Fibroblast of upper back skin (primary cell): ENCODE measurements around the gene ADAD2.

ENCODE experiments used
- DNase-seq: peaks from one replicate; pipeline ENCODE4 v3.0.0-alpha.2; 2013

The ADAD2 gene

GRCh38 chr16:84190731-84191388, at the start of gene ADAD2:
TSS of gene ADAD2 (plus strand) at chr16:84191157. CDS start at chr16:84191231, 74 bp downstream.
- DNase-seq, result no peak

DNA sequence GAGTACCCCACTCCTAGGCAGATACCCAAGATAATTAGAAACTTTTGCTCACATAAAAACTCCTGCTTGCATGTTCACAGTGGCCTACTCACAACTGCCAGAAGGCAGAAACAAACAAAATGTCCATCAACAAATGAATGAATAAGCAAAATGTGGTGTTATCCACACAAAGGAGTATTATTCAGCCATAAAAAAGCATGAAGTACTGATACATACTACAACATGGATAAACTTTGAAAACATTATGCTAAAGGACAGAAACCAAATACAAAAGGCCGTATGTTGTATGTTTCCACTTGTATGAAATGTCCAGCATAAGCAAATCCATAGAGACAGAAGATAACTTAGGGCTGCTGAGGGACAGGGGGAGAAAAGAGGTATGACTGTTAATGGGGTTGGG, 47.9 kb upstream of the ADAD2 start:
- no peak for DNase-seq

DNA sequence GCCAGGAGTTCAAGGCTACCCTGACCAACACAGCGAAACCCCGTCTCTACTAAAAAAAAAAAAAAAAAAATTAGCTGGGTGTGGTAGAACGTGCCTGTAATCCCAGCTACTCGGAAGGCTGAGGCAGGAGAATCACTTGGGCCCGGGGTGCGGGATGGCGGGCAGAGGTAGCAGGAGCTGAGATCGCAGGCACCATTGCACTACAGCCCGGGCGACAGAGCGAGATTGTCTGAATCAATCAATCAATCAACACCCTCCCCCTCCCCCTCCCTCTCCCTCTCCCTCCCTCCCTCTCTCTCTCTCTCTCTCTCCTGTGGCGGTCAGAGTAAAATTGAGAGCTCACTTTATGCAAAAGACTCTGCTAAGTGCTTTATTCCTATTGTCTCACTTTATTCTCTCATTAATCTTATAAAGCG, 47.2 kb upstream of the ADAD2 start:
- DNase-seq, result no peak

DNA sequence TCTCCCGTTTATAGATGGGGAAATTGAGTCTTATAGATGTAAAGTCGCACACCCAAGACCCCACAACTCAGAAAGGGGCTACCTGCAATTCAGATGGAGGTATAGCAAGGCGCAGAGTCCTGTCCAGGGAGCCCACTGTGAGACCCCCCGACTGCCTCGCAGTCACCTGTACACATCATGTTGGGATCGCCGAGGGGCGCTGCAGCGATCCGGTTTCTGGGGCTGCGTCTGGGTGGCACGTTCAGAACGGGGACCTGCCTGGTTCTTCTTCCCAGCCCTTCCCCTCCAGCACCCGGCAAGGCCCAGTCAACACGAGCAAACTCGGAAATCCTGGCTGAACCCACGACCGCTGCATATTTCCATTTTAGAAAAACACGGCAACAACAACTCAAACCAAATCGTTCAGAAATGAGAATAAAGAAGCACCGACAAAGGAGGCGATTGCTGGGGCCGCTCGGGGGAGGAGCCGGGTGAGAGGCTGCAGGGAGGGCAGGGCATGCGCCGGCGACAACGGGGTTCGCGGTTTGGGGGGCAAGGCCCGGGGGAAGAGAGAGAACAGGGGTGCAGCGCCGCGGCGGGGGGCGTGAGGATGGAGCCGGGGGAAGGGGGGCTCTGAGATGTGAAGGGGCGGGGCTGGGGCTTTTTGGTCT, 46.6 kb upstream of the ADAD2 start:
- DNase-seq, result no peak

- peak; percentile 80 for DNase-seq
Measured at GRCh38 chr16:84144859-84145639, 45.9 kb upstream of the ADAD2 start, which contains the start of the genes DNAAF1 and HSDL1. TSS of gene DNAAF1 (plus strand) at chr16:84145308. CDS start at chr16:84145441, 133 bp downstream. TSS of gene HSDL1 (minus strand) at chr16:84145177. CDS start at chr16:84131321, 13,856 bp downstream.

GRCh38 chr16:84150926-84151325, 40.0 kb upstream of the ADAD2 start:
- DNase-seq, result no peak

GRCh38 chr16:84153660-84154214, 37.2 kb upstream of the ADAD2 start:
- no peak for DNase-seq

GRCh38 chr16:84155226-84155625, 35.7 kb upstream of the ADAD2 start:
- no peak for DNase-seq

- no peak for DNase-seq
Measured at GRCh38 chr16:84155771-84156170, 35.2 kb upstream of the ADAD2 start.

DNA sequence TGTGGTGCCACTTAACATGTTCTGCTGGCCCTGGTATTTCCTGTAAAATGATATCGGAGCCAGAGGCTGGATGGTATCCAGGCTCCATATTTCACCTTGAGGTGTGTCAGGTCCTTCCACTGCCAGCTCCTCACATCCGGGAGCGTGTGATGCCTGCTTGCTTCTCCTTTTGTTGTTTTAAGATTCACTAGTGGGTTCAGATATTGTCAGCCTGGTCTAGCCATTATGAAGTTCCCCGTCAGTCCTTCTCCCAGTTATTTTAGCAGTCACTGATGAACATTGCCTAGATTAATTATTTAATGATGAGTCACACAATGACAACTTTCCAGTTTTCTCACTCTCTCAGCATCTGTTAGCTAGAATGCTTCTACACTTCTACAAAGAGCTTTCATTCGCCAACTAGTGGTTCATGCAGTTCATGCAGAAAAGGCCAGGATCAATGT, 34.6 kb upstream of the ADAD2 start:
- DNase-seq, result peak; percentile 18

GRCh38 chr16:84159007-84159406, 31.9 kb upstream of the ADAD2 start:
- no peak for DNase-seq

GRCh38 chr16:84159800-84160199, 31.2 kb upstream of the ADAD2 start:
- no peak for DNase-seq

DNA sequence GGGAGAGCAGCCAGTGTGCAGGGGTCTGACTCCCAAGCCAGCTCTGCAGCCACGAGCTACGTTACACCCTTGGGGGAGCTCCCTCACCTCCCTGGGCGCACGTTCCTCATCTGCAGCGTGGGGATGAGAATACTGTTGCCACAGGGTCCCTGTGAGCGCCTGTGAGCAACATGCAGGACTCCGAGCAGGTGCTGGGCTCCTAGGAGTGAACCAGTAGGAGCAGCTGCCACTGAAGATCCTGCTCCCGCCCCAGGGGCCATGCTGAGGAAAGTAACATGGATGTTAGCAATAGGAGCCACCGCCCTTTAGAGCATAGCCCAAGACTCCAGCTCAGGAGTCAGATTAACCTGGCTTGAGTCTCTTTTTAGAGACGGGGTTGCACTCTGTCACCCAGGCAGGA, 29.9 kb upstream of the ADAD2 start:
- no peak for DNase-seq

GRCh38 chr16:84161801-84162200, 29.2 kb upstream of the ADAD2 start:
- DNase-seq, result no peak

GRCh38 chr16:84165746-84166145, 25.2 kb upstream of the ADAD2 start:
- DNase-seq, result no peak

GRCh38 chr16:84166796-84167695, 23.9 kb upstream of the ADAD2 start:
- no peak for DNase-seq

DNA sequence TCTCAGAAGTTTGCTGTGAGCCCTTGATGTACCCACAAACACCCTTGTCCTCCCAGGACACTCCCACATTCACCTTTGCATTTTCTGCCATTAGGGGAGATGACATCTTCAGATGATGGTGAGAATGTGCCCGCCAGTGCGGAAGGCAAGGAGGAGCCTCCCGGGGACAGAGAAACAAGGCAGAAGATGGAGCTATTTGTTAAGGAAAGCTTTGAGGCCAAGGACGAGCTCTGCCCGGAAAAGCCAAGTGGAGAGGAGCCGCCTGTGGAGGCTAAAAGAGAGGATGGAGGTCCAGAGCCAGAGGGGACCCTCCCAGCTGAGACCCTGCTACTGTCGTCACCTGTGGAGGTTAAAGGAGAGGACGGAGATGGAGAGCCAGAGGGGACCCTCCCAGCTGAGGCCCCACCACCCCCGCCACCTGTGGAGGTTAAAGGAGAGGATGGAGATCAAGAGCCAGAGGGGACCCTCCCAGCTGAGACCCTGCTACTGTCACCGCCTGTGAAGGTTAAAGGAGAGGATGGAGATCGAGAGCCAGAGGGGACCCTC, 21.1 kb upstream of the ADAD2 start:
- DNase-seq, result no peak

- no peak for DNase-seq
Measured at GRCh38 chr16:84174396-84174795, 16.6 kb upstream of the ADAD2 start.

DNA sequence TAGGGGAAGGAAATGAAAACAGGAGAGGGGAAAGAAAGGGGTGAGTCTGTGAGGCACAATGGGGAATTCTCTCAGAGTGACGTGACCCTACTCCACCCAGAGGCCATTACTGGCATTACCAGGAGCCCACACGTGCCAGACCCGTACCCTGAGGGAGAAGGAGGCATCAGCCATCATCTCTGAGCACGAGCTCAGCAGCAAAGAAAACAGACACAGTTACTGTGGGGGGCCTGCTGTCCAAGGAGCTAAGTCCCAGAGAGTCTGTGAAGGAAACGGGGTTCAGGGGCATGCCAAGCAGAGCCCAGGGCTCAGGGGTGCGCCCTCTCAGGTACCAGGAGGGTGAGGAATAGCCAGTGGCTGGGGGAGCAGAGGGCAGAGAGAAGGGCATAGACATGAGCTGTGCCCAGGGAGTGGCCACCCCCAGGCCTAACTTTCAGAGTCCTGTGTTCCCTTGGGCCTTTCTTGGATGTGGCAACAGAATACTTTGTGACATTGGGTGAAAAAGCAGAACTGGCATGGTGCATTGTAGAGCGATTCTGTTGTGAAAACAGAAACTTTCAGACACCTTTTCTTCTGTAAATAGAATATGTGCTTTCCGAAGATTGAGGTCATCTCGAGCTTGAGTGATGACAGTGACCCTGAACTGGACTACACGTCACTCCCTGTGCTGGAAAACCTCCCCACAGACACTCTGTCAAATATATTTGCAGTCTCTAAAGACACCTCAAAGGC, 15.4 kb upstream of the ADAD2 start:
- peak; percentile 35 for DNase-seq

GRCh38 chr16:84176192-84177053, 14.5 kb upstream of the ADAD2 start:
- no peak for DNase-seq
